ENCODE measurements around the gene FAM83G. TPM values are rescaled to one million over a fixed set of nuclear protein-coding genes. Genes with fewer than 3 reads are reported as not detected.
"Not testable (repeated sequence)": the region's sequence is repeated elsewhere in the genome, so short reads cannot be mapped to it uniquely, and the experiment has no call there.

FAM83G gene
- total and polyA plus RNA-seq, 5 donors from 2014 or later: 3.7 to 10.7 (median 5.9) TPM

- Mint-ChIP-seq H3K27ac (peak overlapping the region in 1 of 3 donors; percentile 26), H3K4me1 (peaks cover 4 to 27% (median 9%) of the 10 kb centered on the region in 4 donors), H3K36me3 (peaks cover 14% of the 10 kb centered on the region), H3K9me3 (no peaks in the 10 kb centered on the region), H3K27me3 (no peaks in the 10 kb centered on the region), H3K4me3 (no peak overlapping the region)
- Histone ChIP-seq H3K4me1 (ENCODE audit: control insufficient read depth, insufficient read depth, low read length, poor library complexity, severe bottlenecking) (peaks cover 8% of the 10 kb centered on the region), H3K27me3 (ENCODE audit: control insufficient read depth, insufficient read depth, low read length) (no peaks in the 10 kb centered on the region), H3K4me3 (ENCODE audit: low read depth, low read length) (no peak overlapping the region), H3K27ac (ENCODE audit: insufficient read depth, low read length, poor library complexity, severe bottlenecking) (no peak overlapping the region), H3K36me3 (ENCODE audit: control insufficient read depth, insufficient read depth, low read length) (peaks cover 6% of the 10 kb centered on the region), H3K9me3 (ENCODE audit: control insufficient read depth in 2 of 2, low read length in 2 of 2) (no peaks in the 10 kb centered on the region)
- DNase-seq (peak in 2 of 3 donors; percentile 18 to 36), ATAC-seq (ENCODE audit: low read depth in 2 of 2) (no peak)
Measured at GRCh38 chr17:19021622-19022083, 17.1 kb upstream of the FAM83G start.

GRCh38 chr17:19021011-19021621 lies 16.6 kb upstream of the FAM83G start:
- Mint-ChIP-seq H3K4me1 (peaks cover 4 to 27% (median 9%) of the 10 kb centered on the region in 4 donors), H3K36me3 (peaks cover 14% of the 10 kb centered on the region), H3K27ac (peak overlapping the region in 1 of 3 donors; percentile 26)
- H3K27me3 ChIP-seq (ENCODE audit: control insufficient read depth, insufficient read depth, low read length); DNase-seq; ATAC-seq (ENCODE audit: low read depth in 2 of 2); H3K36me3 ChIP-seq (ENCODE audit: control insufficient read depth, insufficient read depth, low read length); H3K4me3 ChIP-seq (ENCODE audit: low read depth, low read length); H3K4me1 ChIP-seq (ENCODE audit: control insufficient read depth, insufficient read depth, low read length, poor library complexity, severe bottlenecking); H3K9me3 ChIP-seq (ENCODE audit: control insufficient read depth in 2 of 2, low read length in 2 of 2); H3K27ac ChIP-seq (ENCODE audit: insufficient read depth, low read length, poor library complexity, severe bottlenecking); H3K9me3 Mint-ChIP-seq; H3K27me3 Mint-ChIP-seq; H3K4me3 Mint-ChIP-seq: not testable (repeated sequence)

GRCh38 chr17:19020016-19020415 lies 15.5 kb upstream of the FAM83G start:
- no peak overlapping the region for H3K27ac ChIP-seq (ENCODE audit: insufficient read depth, low read length, poor library complexity, severe bottlenecking)

GRCh38 chr17:19019041-19019941 lies 14.7 kb upstream of the FAM83G start:
- peaks cover 6% of the 10 kb centered on the region for H3K36me3 ChIP-seq (ENCODE audit: control insufficient read depth, insufficient read depth, low read length)
- peaks cover 8% of the 10 kb centered on the region for H3K36me3 Mint-ChIP-seq

More at GRCh38 chr17:19020016-19020415, 15.5 kb upstream of the FAM83G start:
- Histone ChIP-seq H3K4me3 (ENCODE audit: low read depth, low read length) (no peak overlapping the region), H3K36me3 (ENCODE audit: control insufficient read depth, insufficient read depth, low read length) (peaks cover 6% of the 10 kb centered on the region), H3K27me3 (ENCODE audit: control insufficient read depth, insufficient read depth, low read length) (no peaks in the 10 kb centered on the region), H3K9me3 (ENCODE audit: control insufficient read depth in 2 of 2, low read length in 2 of 2) (no peaks in the 10 kb centered on the region), H3K4me1 (ENCODE audit: control insufficient read depth, insufficient read depth, low read length, poor library complexity, severe bottlenecking) (peaks cover 8% of the 10 kb centered on the region)
- Mint-ChIP-seq H3K27me3 (no peaks in the 10 kb centered on the region), H3K9me3 (no peaks in the 10 kb centered on the region), H3K4me1 (peaks cover 4 to 30% (median 11%) of the 10 kb centered on the region in 4 donors), H3K36me3 (peaks cover 14% of the 10 kb centered on the region), H3K4me3 (no peak overlapping the region), H3K27ac (peak overlapping the region in 2 of 3 donors; percentile 20 to 80)
- DNase-seq (no peak), ATAC-seq (ENCODE audit: low read depth in 2 of 2) (no peak)

GRCh38 chr17:19018600-19018950 lies 14.0 kb upstream of the FAM83G start:
- Mint-ChIP-seq H3K4me3 (peak overlapping the region in 1 of 4 donors; percentile 89), H3K9me3 (no peaks in the 10 kb centered on the region), H3K4me1 (peaks cover 0 to 15% (median 3%) of the 10 kb centered on the region in 4 donors), H3K36me3 (peaks cover 8% of the 10 kb centered on the region), H3K27me3 (no peaks in the 10 kb centered on the region), H3K27ac (peak overlapping the region; percentile 17 to 59 (median 32))
- Histone ChIP-seq H3K27ac (ENCODE audit: insufficient read depth, low read length, poor library complexity, severe bottlenecking) (peak overlapping the region; percentile 18), H3K9me3 (ENCODE audit: control insufficient read depth in 2 of 2, low read length in 2 of 2) (no peaks in the 10 kb centered on the region), H3K27me3 (ENCODE audit: control insufficient read depth, insufficient read depth, low read length) (no peaks in the 10 kb centered on the region), H3K36me3 (ENCODE audit: control insufficient read depth, insufficient read depth, low read length) (peaks cover 6% of the 10 kb centered on the region), H3K4me1 (ENCODE audit: control insufficient read depth, insufficient read depth, low read length, poor library complexity, severe bottlenecking) (no peaks in the 10 kb centered on the region), H3K4me3 (ENCODE audit: low read depth, low read length) (no peak overlapping the region)
- ATAC-seq (ENCODE audit: low read depth in 2 of 2) (no peak), DNase-seq (no peak)

More at GRCh38 chr17:19019041-19019941, 14.7 kb upstream of the FAM83G start:
- Mint-ChIP-seq H3K4me3 (peak overlapping the region in 1 of 4 donors; percentile 89), H3K9me3 (no peaks in the 10 kb centered on the region), H3K27me3 (no peaks in the 10 kb centered on the region), H3K27ac (peak overlapping the region; percentile 15 to 34 (median 17)), H3K4me1 (peaks cover 0 to 23% (median 8%) of the 10 kb centered on the region in 4 donors)
- ATAC-seq (ENCODE audit: low read depth in 2 of 2) (no peak), DNase-seq (no peak)
- Histone ChIP-seq H3K4me3 (ENCODE audit: low read depth, low read length) (no peak overlapping the region), H3K27ac (ENCODE audit: insufficient read depth, low read length, poor library complexity, severe bottlenecking) (peak overlapping the region; percentile 18), H3K4me1 (ENCODE audit: control insufficient read depth, insufficient read depth, low read length, poor library complexity, severe bottlenecking) (peaks cover 2% of the 10 kb centered on the region), H3K9me3 (ENCODE audit: control insufficient read depth in 2 of 2, low read length in 2 of 2) (no peaks in the 10 kb centered on the region), H3K27me3 (ENCODE audit: control insufficient read depth, insufficient read depth, low read length) (no peaks in the 10 kb centered on the region)

- H3K4me3 Mint-ChIP-seq: no peak overlapping the region
- H3K4me3 ChIP-seq (ENCODE audit: low read depth, low read length): no peak overlapping the region
- peaks cover 0 to 15% (median 3%) of the 10 kb centered on the region in 4 donors for H3K4me1 Mint-ChIP-seq
- no peak overlapping the region for H3K27ac ChIP-seq (ENCODE audit: insufficient read depth, low read length, poor library complexity, severe bottlenecking)
- H3K27me3 ChIP-seq (ENCODE audit: control insufficient read depth, insufficient read depth, low read length): no peaks in the 10 kb centered on the region
- H3K9me3 Mint-ChIP-seq: no peaks in the 10 kb centered on the region
- ATAC-seq (ENCODE audit: low read depth in 2 of 2) (no peak), DNase-seq (no peak)
- H3K27me3 Mint-ChIP-seq: no peaks in the 10 kb centered on the region
- no peaks in the 10 kb centered on the region for H3K4me1 ChIP-seq (ENCODE audit: control insufficient read depth, insufficient read depth, low read length, poor library complexity, severe bottlenecking)
- peaks cover 3% of the 10 kb centered on the region for H3K36me3 ChIP-seq (ENCODE audit: control insufficient read depth, insufficient read depth, low read length)
- H3K9me3 ChIP-seq (ENCODE audit: control insufficient read depth in 2 of 2, low read length in 2 of 2): no peaks in the 10 kb centered on the region
- H3K36me3 Mint-ChIP-seq: peaks cover 8% of the 10 kb centered on the region
- H3K27ac Mint-ChIP-seq: peak overlapping the region; percentile 17 to 92 (median 59)
Measured at GRCh38 chr17:19017804-19018599, 13.4 kb upstream of the FAM83G start.

- H3K9me3 ChIP-seq (ENCODE audit: control insufficient read depth in 2 of 2, low read length in 2 of 2): no peaks in the 10 kb centered on the region
- peak overlapping the region in 2 of 3 donors; percentile 46 to 92 for H3K27ac Mint-ChIP-seq
- H3K27me3 ChIP-seq (ENCODE audit: control insufficient read depth, insufficient read depth, low read length): no peaks in the 10 kb centered on the region
- H3K27ac ChIP-seq (ENCODE audit: insufficient read depth, low read length, poor library complexity, severe bottlenecking): no peak overlapping the region
- DNase-seq: no peak
- no peaks in the 10 kb centered on the region for H3K4me1 ChIP-seq (ENCODE audit: control insufficient read depth, insufficient read depth, low read length, poor library complexity, severe bottlenecking)
- no peaks in the 10 kb centered on the region for H3K27me3 Mint-ChIP-seq
- H3K9me3 Mint-ChIP-seq: no peaks in the 10 kb centered on the region
- H3K36me3 ChIP-seq (ENCODE audit: control insufficient read depth, insufficient read depth, low read length): no peaks in the 10 kb centered on the region
- no peak for ATAC-seq (ENCODE audit: low read depth in 2 of 2)
- no peak overlapping the region for H3K4me3 Mint-ChIP-seq
- H3K4me1 Mint-ChIP-seq: peaks cover 0 to 12% (median 3%) of the 10 kb centered on the region in 4 donors
- no peak overlapping the region for H3K4me3 ChIP-seq (ENCODE audit: low read depth, low read length)
- H3K36me3 Mint-ChIP-seq: peaks cover 3% of the 10 kb centered on the region
Measured at GRCh38 chr17:19017401-19017800, 12.8 kb upstream of the FAM83G start.

Measured in CD4-positive, CD25-positive, alpha-beta regulatory T cell (primary cell).